Ramos (cell line): ENCODE measurements around the gene ABCC4.

ENCODE experiments used
- in situ Hi-C: fragments of 300-500 bp; cut with MboI; formaldehyde crosslinking; loops from one replicate; pipeline ENCODE4 v1.14.3; 2022; ENCODE audit warnings: low sequenced_read_pairs; ENCODE audit not compliant: unreplicated experiment

Gene ABCC4

DNA sequence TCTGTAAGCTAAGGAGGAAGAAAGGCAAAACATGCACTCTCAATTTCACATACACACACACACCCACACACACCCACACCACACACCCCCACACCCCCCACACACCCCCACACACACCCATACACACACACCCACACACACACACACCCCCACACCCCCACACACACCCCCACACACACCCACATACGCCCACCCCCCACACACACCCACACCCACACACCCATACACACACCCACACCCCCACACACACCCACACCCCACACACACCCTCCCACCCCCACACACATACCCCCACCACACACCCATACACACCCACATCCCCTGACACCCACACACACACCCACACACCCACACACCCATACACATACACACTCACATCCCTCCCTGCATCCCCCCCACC is 276.1 kb downstream of the ABCC4 start:
- in situ Hi-C loops, result no loop called here

DNA sequence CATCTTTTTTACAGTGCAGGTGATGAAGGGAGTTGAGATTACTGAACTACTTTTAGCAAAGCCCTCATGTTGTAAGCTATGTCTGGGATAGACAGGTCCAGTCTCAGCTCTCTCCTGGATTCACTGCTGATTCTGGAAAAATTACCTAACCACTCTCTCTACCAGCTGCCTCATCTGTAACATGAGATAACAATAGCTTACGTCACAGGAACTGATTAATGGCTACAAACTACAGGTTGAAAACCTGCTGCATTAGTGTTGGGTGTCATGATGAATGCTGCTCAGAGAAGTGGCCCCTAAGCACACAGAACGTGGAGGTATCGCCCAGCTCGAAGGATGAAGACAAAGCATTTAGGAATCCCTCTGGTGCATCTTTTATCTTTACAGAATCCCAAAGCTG is 277.8 kb downstream of the ABCC4 start:
- in situ Hi-C loops, result no loop called here

DNA sequence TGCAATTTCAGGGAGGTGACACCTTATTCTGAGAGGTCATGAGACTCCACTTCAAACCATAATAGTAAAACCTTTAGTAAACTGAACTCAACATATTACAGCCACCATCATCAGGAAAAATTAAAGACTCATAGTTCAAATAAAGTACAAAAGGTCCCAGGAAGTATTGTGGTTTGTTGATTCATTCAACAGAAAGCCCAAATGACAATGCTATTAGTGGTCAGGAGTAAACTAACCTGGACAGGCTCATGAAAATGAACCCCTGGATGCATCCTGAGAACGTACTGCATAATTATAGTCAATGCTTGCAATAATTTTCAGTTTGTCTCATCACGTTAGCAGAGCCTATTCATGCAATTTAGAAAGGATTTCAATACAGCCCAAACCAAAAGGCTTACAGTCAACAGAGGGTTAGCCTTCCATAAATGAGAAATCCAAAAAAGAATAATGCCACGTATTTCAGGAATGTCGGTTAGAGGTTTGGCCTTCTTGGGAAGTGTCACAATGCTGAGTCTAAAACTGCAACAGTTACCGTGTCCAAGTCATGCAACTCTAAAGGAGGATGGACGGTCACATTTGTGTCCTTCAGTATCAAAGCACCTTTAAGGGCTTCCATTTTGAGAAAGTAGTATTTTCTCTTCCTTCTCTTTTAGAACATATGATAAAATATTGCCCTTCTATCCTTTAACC is 280.8 kb downstream of the ABCC4 start:
- in situ Hi-C loops, result no loop called here

DNA sequence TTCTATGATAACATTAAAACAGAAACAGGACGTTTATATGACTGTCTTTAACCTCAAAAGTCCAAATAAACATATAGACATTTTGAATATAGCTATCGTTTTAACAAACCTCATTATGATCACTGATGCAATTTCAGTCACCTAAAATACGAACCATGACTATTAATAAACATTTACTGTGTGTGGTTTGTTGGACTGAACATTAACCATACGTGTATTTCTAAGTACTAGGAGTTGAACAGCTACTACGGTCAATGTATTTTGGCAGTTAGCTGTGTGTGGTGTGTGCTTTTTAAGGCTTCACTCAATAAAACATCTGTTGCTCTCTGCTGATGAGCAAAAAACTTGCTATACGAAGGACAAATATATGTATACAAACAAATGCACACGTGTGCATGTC is 281.4 kb downstream of the ABCC4 start:
- in situ Hi-C loops, result no loop called here

DNA sequence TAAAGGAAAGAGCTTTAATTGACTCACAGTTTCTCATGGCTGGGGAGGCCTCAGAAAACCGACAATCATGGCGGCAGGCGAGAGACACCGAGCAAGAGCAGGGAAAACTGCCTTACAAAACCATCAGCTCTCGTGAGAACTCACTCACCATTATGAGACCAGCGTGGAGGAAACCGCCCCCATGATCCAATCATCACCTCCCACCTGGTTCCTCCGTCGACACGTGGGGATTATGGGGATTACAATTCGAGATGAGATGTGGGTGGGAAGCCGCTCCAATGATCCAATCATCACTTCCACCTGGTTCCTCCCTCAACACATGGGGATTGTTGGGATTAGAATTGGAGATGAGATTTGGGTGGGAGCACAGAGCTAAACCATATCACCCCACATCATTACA is 293.9 kb downstream of the ABCC4 start:
- in situ Hi-C loops, result no loop called here

DNA sequence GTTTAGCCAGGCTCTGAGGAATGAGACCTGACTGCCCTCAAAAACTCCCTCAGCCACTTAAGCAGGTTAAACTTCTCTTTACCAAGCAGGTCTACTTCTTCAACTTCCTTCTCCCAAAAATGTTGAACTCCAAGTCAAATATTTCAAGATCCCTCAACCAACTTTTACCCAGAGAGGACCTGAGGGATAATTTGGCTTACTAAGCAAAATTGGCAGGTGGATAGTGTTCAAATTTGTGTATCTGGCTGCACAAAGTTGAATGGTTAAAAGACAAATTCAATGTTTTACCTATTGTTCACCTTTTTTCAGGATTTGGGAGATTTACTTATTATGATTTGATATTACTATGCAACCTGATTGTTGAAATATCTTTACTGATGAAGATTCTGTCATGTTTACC is 296.0 kb downstream of the ABCC4 start:
- in situ Hi-C loops, result no loop called here

DNA sequence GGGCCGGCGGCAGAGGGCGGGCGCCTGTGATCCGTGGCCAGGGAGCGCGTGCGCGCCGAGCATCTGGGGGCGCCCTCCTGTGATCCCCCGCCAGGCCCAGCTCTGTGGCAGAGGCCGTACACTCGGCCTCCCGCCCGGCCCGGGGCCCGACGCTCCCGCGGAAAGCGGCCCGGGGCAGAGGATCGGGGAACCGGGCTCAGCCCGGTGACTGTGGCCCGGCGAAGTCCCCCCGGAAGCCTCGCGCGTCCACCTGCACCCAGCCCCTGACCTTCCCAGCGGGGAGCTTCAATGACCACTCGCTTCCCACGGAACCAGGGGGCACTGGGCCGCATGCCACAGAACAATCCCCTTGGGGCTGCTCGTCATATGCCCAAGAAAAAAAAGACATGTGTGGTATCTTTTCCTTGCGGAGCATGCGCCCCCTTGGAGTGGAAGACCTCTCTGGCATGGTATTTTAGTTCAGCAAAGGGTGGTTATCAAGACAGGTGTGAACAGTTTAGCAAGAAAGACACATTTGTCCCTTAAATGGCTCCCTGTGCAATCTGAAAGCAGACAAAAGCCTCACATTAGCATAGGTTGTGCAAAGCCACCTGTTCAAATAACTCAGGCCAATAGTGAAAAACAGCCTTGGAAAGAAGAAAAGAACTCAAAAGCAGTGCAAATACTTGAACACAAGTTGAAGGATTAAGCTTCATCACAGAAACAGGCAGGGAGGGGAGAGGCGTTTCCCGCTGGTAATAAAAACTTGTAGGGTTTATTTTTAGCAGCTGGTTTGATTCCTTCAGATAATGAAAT is 298.0 kb downstream of the ABCC4 start:
- in situ Hi-C loops, result no loop called here

DNA sequence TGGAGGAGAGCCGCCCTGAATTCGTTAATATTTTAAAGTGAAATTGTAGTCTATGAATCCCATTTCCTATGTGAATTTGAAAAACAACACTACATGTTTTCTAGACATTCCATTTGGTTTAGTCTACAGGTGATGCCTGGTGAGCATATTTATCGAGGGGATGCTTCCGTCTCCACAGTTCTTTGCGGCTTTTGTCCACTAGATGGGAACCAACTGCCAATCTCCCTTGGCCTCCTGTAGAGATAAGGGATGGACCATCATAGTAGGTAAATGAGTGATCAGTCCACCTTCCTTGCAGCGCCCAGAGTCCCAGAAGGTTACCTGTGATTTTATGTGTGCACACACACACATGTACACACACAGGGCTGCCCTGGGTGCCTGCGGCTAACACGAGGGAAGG is 299.1 kb downstream of the ABCC4 start:
- in situ Hi-C loops, result no loop called here

DNA sequence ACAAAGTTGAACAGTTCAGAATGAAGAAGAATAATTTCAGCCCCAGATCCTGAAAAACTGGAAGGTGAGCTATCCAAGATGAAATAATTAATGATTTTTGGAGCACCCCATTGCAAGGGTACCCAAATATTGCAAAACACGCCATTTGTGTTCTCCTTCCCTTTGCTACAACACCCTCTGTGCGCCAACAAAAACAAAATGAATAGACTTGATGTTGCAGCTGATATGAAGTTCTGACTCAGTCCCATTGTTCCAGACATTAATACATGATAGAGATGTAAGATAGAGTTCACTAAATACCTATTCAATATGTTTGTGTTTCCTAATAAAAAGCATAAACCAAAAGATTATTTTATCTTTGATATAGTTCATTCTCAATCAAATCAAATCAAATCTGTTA is 301.4 kb downstream of the ABCC4 start:
- in situ Hi-C loops, result no loop called here

DNA sequence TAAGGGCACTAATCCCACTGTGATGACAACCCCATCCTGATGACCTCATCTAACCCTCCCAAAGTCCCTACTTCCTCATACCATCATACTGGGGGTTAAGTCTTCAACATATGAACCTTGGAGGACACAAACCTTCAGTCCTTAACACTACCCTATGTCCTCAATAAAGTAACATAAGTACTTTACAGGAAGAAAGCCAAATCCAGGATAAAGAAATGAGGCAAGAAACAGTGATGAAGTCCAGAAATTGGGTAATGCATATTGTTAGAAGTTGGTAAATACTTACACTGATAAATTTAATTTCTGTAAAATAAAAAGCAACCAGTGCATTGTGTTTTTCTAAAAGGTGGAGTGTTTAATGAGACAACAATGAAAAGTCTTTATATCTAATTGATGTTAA is 304.1 kb downstream of the ABCC4 start:
- in situ Hi-C loops, result no loop called here

DNA sequence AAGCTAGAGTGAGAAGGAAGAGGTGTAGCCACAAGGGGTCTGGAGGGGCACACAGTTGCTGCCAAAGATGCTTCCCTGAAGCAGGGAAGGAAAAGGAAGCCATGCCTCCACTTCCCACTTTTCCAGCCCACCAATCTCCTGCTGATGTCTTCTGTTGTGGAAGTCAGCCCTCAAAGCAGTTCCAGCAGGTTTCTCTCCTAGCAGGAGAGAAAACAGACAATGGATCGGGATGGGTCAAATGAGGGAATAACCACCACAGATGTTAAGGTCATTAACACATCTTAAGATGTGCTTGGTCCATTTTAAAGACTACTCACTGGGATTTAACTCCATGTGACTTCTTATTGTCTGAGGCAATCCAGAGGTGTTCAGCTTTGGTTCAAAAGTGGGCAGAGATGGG is 304.8 kb downstream of the ABCC4 start:
- in situ Hi-C loops, result no loop called here

DNA sequence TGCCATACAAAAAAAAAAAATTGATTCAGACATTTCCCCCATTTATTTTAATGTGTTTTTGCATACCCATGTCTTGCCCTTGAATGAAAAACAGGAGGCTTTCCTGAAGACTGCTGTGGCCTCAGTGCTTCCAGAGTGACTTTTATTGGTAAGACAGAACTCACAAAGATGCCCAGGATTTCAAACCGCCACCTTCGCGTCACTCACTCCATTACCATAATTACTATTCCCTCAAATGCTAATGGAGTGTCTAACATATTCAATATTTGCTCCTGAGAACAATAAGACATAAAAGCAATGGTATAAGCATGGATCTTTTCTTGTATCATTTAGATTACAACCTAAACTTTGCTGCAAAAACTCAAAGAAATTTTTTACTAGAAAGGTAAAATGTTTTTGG is 306.7 kb downstream of the ABCC4 start:
- in situ Hi-C loops, result no loop called here

DNA sequence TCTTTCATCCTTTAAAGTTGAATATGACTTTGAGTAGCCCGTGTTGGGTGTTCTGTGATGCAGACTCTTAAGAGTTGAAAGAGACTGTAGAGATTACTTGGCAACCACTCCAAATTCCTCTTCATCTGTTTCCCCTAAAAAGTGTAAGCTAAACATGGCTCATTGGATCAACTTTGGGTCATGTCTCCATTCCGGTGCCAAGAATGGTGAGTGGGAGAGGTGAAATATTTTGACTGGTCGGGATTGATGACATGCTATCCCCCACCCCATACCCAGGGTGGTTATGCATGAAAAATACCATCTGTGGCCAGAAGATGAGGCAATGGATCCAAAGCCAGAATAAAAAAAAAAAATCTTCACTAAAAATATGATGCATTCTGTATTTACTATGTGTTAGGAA is 307.6 kb downstream of the ABCC4 start:
- in situ Hi-C loops, result no loop called here

DNA sequence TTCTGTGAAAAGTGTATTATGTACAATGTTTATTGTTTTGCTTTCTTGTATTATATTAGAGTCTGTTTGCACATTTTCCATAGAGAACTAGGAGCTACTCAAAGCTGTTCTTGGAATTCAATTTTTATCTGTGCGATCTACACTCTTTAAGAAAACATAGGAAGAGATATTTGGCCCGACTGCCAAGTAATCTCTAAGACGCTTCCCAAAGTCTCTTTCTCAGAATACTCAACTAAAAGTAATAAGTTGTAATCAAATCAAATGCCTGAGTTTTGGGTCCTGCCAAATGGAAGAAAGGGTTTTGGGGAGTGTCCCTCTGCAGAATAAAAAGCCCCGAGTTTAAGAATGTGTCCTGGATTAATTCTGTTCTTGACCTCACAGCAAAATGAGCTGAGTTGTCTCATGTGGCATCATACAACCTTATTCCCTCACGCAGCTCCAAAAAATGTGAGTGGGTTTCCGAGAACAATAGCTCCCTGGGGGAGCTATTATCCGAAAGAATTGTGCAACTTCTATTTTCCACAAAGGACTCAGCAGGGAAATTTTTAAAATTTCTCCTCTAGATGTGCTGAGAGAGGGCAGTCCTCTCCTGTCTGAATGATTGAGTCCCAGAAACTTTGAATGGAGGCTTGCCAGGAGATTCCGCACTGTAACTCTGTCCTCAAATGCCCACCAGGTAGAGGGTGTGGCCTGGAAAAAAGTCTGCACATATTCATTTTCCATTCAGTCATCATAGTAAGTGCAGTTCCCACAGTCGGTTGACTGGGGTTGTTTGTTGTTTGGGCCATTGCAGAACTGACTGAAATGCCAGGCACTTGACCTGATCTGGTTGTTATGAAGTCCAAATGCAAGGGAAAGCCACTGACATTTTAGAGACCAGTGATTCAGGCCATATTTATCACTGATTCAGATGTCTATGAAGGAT is 309.0 kb downstream of the ABCC4 start:
- in situ Hi-C loops, result no loop called here

DNA sequence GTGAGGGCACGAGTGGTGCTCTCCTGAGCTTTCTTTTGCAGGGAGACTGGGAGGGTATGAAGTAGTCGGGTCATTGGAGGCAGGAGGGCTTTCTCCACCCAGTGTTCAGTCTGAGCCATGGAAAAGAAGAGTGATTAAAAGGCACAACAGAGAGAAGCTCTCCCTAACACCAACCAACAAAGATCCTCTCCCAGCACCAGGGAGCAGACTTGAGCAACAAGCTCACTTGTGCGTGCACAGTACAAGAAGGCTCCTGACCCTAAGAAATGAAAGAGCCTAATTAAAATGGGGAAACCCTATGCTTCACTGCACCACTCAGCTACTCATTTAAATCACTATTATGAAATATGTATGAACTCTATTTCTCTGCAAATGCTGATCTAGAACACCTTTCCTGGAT is 312.6 kb downstream of the ABCC4 start:
- in situ Hi-C loops, result no loop called here

DNA sequence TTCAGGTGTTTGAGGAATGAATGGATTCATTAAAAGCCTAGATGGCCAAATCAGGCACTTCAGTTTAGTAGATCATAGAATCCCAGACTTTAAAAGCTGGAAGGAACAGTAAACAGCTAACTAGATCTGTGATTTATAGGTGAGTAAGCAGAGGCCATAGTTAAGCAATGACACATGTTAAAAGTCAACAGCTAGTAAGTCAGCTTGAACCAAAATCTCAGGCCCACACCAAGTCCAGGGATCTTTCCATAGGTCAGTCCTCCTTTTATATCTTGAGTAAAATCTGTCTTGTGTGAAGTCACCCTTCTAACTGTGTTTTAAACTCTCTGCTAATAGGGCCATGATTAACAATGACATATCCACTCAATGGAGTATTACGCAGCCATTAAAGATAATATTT is 313.4 kb downstream of the ABCC4 start:
- in situ Hi-C loops, result no loop called here

DNA sequence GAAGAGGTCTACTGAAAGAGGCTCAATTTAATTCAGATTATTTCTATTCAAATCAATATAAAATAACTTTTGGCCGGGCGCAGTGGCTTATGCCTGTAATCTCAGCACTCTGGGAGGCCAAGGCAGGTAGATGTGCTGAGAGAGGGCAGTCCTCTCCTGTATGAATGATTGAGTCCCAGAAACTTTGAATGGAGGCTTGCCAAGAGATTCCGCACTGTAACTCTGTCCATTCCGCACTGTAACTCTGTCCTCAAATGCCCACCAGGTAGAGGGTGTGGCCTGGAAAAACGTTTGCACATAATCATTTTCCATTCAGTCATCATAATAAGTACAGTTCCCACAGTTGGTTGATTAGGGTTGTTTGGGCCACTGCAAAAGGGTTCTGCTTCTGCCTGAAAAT is 314.2 kb downstream of the ABCC4 start:
- in situ Hi-C loops, result no loop called here

DNA sequence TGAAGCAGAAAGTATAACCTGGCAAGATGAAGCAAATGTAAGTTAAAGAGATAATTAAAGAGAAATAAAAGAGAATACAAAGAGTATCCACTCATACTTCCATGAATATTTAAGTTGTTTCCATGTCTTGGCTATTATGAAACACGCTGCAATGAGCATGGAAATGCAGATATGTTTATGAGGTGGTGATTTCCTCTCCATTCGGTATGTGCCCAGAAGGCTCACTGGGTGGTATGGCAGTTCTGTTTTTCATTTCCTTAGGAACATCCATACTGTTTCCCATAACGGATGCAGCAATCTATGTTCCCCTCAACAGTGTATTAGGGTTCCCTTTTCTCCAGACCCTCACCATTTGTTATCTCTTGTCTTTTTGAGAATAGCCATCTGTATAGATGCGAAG is 316.3 kb downstream of the ABCC4 start:
- in situ Hi-C loops, result no loop called here

DNA sequence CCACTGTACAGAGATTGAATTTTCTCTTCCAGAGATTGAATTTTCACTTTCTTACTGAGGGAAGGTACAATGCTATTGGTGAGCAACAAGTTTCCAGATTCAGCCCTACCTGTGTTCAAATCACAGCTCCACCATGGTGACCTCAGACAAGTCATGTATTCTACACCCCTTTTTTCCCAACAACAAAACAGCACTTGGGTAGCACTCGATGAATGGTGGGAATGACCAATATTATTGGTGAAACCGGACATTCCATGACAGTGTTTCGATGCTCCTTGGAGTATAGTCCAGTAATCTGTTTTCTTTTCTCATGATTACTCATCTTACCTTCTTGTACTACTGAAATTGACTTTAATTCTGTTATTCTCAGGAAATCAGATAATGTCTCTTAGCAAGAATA is 322.7 kb downstream of the ABCC4 start:
- in situ Hi-C loops, result no loop called here

DNA sequence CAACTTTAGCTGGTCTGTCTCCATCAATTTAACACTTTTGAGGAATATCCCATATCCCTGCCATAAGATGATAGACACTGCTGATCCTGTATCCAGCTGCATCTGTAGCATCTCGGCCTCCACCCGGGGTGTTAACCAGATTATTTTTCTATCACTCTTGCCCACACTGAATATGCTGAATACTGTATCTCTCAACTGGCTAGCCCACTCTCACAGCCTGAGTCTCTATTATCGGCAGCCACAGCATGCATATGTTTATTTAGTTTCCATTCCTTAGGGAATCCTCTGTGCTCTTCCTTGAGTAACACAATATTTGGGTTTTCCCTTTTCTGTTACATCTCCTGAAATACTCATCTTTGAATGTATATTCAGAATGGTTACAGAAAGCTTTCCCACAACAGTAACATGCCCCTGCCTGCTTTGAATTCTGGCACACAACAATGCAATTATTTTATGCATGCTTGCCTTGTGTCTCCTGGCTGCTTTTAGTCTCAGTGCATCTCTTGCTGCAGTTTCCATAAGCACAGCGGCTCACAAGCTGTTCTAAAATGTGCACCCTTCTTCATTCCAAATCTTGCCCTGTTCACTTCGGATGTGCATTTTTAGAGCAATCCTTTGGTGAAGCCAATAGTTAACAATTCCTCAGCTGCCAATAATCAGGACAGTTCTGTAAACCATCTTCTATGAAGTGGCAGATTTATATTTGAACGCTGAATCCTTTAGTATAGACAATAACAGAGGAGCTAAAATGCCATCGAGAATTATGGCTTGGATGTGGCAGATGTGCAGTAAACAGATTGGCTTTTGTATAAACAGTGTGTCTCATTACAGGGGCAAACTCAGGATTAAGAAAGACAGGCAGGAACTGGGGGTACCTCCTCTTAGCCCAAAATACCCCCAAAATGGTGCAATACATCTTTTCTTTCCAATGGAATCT is 327.0 kb downstream of the ABCC4 start:
- in situ Hi-C loops, result no loop called here
